ENCODE results near the gene ASB9.
A peak's percentile ranks its signal among the peaks of the same experiment; 100 is the strongest.

ASB9 gene

DNA sequence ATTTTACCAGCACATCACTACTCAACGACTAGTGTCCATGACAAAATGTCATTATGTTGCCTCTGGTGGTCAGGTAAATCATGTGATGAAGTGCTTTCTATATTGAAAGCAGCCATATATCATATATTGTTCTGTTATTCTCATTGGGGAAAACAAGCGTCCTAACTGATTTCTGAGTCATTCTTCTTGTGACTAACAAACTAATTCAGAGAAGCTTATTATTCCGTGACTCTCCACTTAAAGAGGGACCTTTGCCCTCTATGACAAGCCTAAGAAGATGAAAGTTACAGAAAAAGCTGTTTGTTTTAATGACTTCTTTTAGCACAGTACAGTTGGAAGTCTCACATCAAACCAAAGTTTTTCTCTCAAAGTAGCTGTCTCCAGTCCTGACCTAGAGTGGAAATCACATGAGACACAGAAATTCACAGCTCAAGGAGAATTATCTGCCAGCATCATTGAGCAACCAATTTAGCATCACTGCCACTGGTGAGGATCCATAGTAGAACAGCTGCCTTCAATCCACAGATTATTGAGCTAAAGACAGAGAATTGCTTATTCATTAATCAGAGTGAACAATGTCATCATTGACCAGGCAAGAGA is 36.4 kb downstream of the ASB9 start:
- TF ChIP-seq TAF1 (IDR thresholded peaks at IDR 0.05; ENCODE audit: borderline replicate concordance, insufficient read depth, low read length) (no peak), POLR2AphosphoS5 (IDR thresholded peaks at IDR 0.05; ENCODE audit: low read depth, low read length) (no peak), FOXP2 (optimal IDR thresholded peaks at IDR 0.05; ENCODE audit: borderline replicate concordance, extremely low read depth, extremely low read length, insufficient read depth) (no peak), SIN3A (IDR thresholded peaks at IDR 0.05; ENCODE audit: borderline replicate concordance, insufficient read depth, low read length) (no peak)
- TF ChIP-seq, protein P1, sequence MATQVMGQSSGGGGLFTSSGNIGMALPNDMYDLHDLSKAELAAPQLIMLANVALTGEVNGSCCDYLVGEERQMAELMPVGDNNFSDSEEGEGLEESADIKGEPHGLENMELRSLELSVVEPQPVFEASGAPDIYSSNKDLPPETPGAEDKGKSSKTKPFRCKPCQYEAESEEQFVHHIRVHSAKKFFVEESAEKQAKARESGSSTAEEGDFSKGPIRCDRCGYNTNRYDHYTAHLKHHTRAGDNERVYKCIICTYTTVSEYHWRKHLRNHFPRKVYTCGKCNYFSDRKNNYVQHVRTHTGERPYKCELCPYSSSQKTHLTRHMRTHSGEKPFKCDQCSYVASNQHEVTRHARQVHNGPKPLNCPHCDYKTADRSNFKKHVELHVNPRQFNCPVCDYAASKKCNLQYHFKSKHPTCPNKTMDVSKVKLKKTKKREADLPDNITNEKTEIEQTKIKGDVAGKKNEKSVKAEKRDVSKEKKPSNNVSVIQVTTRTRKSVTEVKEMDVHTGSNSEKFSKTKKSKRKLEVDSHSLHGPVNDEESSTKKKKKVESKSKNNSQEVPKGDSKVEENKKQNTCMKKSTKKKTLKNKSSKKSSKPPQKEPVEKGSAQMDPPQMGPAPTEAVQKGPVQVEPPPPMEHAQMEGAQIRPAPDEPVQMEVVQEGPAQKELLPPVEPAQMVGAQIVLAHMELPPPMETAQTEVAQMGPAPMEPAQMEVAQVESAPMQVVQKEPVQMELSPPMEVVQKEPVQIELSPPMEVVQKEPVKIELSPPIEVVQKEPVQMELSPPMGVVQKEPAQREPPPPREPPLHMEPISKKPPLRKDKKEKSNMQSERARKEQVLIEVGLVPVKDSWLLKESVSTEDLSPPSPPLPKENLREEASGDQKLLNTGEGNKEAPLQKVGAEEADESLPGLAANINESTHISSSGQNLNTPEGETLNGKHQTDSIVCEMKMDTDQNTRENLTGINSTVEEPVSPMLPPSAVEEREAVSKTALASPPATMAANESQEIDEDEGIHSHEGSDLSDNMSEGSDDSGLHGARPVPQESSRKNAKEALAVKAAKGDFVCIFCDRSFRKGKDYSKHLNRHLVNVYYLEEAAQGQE (IDR thresholded peaks at IDR 0.05; ENCODE audit: insufficient read depth in 1 of 2, low read depth in 2 of 2, low read length in 2 of 2) = no peak

DNA sequence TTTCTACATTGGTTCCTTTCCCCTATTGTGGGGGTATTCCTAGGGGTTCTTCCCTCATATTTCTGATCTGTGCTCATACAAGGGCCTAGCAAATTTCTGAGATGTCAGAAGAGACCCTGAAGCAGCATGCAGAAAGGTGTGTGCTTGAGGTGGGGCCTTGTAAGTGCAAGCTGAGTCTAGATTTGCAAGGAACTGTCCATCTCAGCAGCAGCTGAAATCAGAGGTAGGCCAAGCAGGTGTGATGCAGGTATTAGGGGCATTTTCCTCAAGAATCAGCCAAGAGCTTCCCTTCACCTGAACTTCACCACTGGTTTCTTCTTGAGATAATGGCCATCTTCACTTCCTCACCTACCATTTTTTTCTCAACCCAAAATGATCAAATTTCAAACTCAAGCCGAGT is 45.1 kb downstream of the ASB9 start:
- no peak for TF ChIP-seq FOXP2 (optimal IDR thresholded peaks at IDR 0.05; ENCODE audit: borderline replicate concordance, extremely low read depth, extremely low read length, insufficient read depth)
- TF ChIP-seq, protein P1 (IDR thresholded peaks at IDR 0.05; ENCODE audit: insufficient read depth in 1 of 2, low read depth in 2 of 2, low read length in 2 of 2) = peak in 1 of 2 experiments; percentile 70; a peak in 1 of 4 replicates
- no peak for TF ChIP-seq SIN3A (IDR thresholded peaks at IDR 0.05; ENCODE audit: borderline replicate concordance, insufficient read depth, low read length)
- no peak for TF ChIP-seq TAF1 (IDR thresholded peaks at IDR 0.05; ENCODE audit: borderline replicate concordance, insufficient read depth, low read length)
- TF ChIP-seq POLR2AphosphoS5 (IDR thresholded peaks at IDR 0.05; ENCODE audit: low read depth, low read length) = no peak

DNA sequence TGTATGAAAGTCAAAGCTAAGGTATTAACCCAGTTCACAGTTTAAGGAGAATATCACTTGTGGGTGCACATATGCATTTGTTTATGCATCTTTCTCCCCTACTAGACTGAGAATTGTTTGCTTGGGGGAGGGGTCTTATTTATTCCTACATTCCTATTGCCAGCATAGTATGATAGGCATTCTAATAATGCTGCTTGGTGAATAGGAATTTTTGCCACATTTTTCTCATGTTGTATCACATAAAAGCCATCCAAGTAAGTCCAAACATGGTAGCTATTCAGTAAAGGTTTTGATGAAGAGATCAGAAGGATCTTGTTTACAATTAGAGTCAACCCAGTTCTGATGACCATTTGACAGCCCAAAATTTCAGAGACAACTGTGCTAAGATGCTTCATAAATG is 48.6 kb downstream of the ASB9 start:
- TF ChIP-seq TAF1 (IDR thresholded peaks at IDR 0.05; ENCODE audit: borderline replicate concordance, insufficient read depth, low read length) (no peak), POLR2AphosphoS5 (IDR thresholded peaks at IDR 0.05; ENCODE audit: low read depth, low read length) (no peak), SIN3A (IDR thresholded peaks at IDR 0.05; ENCODE audit: borderline replicate concordance, insufficient read depth, low read length) (no peak), FOXP2 (optimal IDR thresholded peaks at IDR 0.05; ENCODE audit: borderline replicate concordance, extremely low read depth, extremely low read length, insufficient read depth) (no peak)
- TF ChIP-seq, protein P1 (IDR thresholded peaks at IDR 0.05; ENCODE audit: insufficient read depth in 1 of 2, low read depth in 2 of 2, low read length in 2 of 2) = no peak

DNA sequence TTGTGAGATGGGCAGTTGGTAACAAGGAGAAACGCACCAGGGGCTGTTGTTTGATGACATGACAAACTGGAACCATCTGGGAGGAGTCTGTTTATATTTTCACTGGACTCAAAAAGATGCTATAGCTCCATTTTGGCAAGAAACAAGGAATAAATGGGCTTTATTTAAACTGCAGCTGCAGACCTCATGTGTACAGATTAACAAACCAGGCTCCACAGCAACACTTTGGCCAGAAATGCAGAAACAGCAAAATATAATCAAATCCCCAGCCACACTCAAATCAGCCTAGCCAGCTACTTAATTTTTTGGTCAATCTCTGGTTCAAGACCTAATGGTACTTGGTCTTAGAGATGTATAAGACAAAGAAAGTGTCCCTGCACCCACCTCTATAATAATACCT is 52.7 kb downstream of the ASB9 start:
- TF ChIP-seq, protein P1 (IDR thresholded peaks at IDR 0.05; ENCODE audit: insufficient read depth in 1 of 2, low read depth in 2 of 2, low read length in 2 of 2) = no peak
- TF ChIP-seq SIN3A (IDR thresholded peaks at IDR 0.05; ENCODE audit: borderline replicate concordance, insufficient read depth, low read length) = no peak
- no peak for TF ChIP-seq POLR2AphosphoS5 (IDR thresholded peaks at IDR 0.05; ENCODE audit: low read depth, low read length)
- no peak for TF ChIP-seq TAF1 (IDR thresholded peaks at IDR 0.05; ENCODE audit: borderline replicate concordance, insufficient read depth, low read length)
- no peak for TF ChIP-seq FOXP2 (optimal IDR thresholded peaks at IDR 0.05; ENCODE audit: borderline replicate concordance, extremely low read depth, extremely low read length, insufficient read depth)
